T-helper 1 cell treated with Interleukin-12 subunit alpha and Interleukin-12 subunit beta and Interleukin-4 antibody, amounts not matched to agents 30 μg/mL and 1 μg/mL, for 36 hours (primary cell): ENCODE results near the gene PITPNC1.
"Not testable (repeated sequence)": the region's sequence is repeated elsewhere in the genome, so short reads cannot be mapped to it uniquely, and the experiment has no call there.

Source experiments
- H3K27ac Mint-ChIP-seq: one replicate; pipeline ENCODE4 v1.8.0; 2021; ENCODE audit warnings: mild to moderate bottlenecking, mixed read lengths
- H3K27me3 Mint-ChIP-seq: one replicate; pipeline ENCODE4 v1.8.0; 2021; ENCODE audit warnings: low read depth, mixed read lengths
- H3K36me3 Mint-ChIP-seq: one replicate; pipeline ENCODE4 v1.8.0; 2021; ENCODE audit warnings: low read depth, mixed read lengths
- H3K4me1 Mint-ChIP-seq: one replicate; pipeline ENCODE4 v1.8.0; 2021; ENCODE audit warnings: low read depth, mixed read lengths
- H3K4me3 Mint-ChIP-seq: one replicate; pipeline ENCODE4 v1.8.0; 2021; ENCODE audit warnings: mild to moderate bottlenecking, moderate library complexity, mixed read lengths
- H3K9me3 Mint-ChIP-seq: one replicate; pipeline ENCODE4 v1.8.0; 2021; ENCODE audit warnings: mixed read lengths

Gene PITPNC1

GRCh38 chr17:67401598-67402504, 24.8 kb downstream of the PITPNC1 start:
- Mint-ChIP-seq H3K9me3 (no peaks in the 10 kb centered on the region), H3K27me3 (no peaks in the 10 kb centered on the region), H3K36me3 (peaks cover 6% of the 10 kb centered on the region), H3K4me3 (peak overlapping the region; percentile 43), H3K4me1 (peaks cover 37% of the 10 kb centered on the region), H3K27ac (peak overlapping the region; percentile 78)

- Mint-ChIP-seq H3K27me3 (no peaks in the 10 kb centered on the region), H3K27ac (no peak overlapping the region), H3K36me3 (peaks cover 6% of the 10 kb centered on the region)
These were observed 26.0 kb downstream of the PITPNC1 start for GRCh38 chr17:67403065-67403464.

DNA sequence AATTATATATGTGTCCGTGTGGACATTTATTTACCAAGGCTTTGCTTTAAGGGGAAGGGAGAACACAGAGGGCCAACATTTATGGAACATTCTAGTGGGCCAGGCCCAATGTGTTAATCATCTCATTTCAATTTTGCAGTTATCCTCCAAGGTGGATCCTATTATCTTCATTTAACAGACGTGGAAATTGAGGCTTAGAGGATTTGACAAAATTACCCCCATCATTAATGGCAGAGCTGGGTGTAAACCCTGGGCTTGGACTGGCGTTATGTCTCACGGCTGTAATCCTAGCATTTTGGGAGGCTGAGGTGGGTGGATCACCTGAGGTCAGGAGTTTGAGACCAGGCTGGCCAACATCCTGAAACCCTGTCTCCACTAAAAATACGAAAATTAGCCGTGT, 26.4 kb downstream of the PITPNC1 start:
- H3K9me3 Mint-ChIP-seq = no peaks in the 10 kb centered on the region
- no peak overlapping the region for H3K27ac Mint-ChIP-seq
- no peak overlapping the region for H3K4me3 Mint-ChIP-seq
- H3K27me3 Mint-ChIP-seq = no peaks in the 10 kb centered on the region
- H3K4me1 Mint-ChIP-seq = peaks cover 31% of the 10 kb centered on the region
- peaks cover 5% of the 10 kb centered on the region for H3K36me3 Mint-ChIP-seq

More at GRCh38 chr17:67403065-67403464, 26.0 kb downstream of the PITPNC1 start:
- no peaks in the 10 kb centered on the region for H3K9me3 Mint-ChIP-seq
- H3K4me1 Mint-ChIP-seq = peaks cover 35% of the 10 kb centered on the region
- no peak overlapping the region for H3K4me3 Mint-ChIP-seq

GRCh38 chr17:67408455-67408830, 31.4 kb downstream of the PITPNC1 start:
- not testable (repeated sequence) for H3K27ac Mint-ChIP-seq, H3K4me1 Mint-ChIP-seq, H3K36me3 Mint-ChIP-seq, H3K9me3 Mint-ChIP-seq, H3K4me3 Mint-ChIP-seq, H3K27me3 Mint-ChIP-seq

DNA sequence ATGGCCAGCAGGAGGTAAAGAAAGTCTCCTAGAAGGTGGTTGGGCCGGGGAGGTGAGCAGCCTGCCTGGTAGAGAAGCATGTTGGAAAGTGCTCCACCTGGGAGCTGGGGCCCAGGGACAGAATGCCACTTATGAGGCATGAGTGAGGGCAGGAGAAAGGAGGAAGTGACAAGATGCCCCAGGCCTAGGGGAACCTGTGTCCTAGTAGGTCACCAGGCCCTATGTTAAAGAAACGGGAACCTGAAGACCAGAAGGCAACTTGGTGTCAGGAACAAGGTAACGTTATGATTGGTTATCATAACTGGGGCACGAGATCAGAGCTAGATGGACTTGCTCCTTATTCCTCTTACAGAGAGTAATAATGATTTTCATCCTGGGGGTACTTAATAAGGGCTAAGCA, 34.3 kb downstream of the PITPNC1 start:
- no peak overlapping the region for H3K4me3 Mint-ChIP-seq
- no peaks in the 10 kb centered on the region for H3K27me3 Mint-ChIP-seq
- peaks cover 12% of the 10 kb centered on the region for H3K36me3 Mint-ChIP-seq
- no peak overlapping the region for H3K27ac Mint-ChIP-seq
- H3K4me1 Mint-ChIP-seq = peaks cover 10% of the 10 kb centered on the region
- H3K9me3 Mint-ChIP-seq = peaks cover 14% of the 10 kb centered on the region

GRCh38 chr17:67412032-67412431, 35.0 kb downstream of the PITPNC1 start:
- H3K4me3 Mint-ChIP-seq = no peak overlapping the region
- H3K4me1 Mint-ChIP-seq = peaks cover 10% of the 10 kb centered on the region
- peaks cover 14% of the 10 kb centered on the region for H3K9me3 Mint-ChIP-seq
- H3K27me3 Mint-ChIP-seq = no peaks in the 10 kb centered on the region
- peaks cover 12% of the 10 kb centered on the region for H3K36me3 Mint-ChIP-seq
- no peak overlapping the region for H3K27ac Mint-ChIP-seq

GRCh38 chr17:67412941-67413340, 35.9 kb downstream of the PITPNC1 start:
- Mint-ChIP-seq H3K27ac (no peak overlapping the region), H3K4me1 (peaks cover 11% of the 10 kb centered on the region)

DNA sequence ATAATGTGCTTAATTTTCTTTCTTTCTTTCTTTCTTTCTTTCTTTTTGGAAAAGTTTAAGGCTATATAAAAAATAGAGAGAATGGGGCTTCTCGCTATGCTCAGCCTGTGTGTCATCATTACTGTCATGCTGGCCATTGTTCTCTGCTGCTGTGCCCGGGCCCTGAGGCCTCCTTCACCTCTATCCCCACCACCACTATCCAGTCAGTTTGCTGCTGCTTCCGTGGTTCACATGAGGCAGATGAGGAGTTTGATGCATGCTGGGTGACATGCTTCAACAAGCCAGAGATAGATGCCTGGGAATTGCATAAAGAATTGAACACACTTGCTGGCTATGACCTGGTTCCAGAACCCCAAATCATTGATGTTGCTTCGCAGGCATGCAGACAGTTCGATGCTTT, 36.3 kb downstream of the PITPNC1 start:
- peaks cover 15% of the 10 kb centered on the region for H3K4me1 Mint-ChIP-seq
- no peaks in the 10 kb centered on the region for H3K27me3 Mint-ChIP-seq
- no peak overlapping the region for H3K4me3 Mint-ChIP-seq
- peaks cover 14% of the 10 kb centered on the region for H3K9me3 Mint-ChIP-seq
- H3K27ac Mint-ChIP-seq = no peak overlapping the region
- H3K36me3 Mint-ChIP-seq = peaks cover 12% of the 10 kb centered on the region

More at GRCh38 chr17:67412941-67413340, 35.9 kb downstream of the PITPNC1 start:
- H3K4me3 Mint-ChIP-seq = no peak overlapping the region
- no peaks in the 10 kb centered on the region for H3K27me3 Mint-ChIP-seq
- H3K9me3 Mint-ChIP-seq = peaks cover 14% of the 10 kb centered on the region
- H3K36me3 Mint-ChIP-seq = peaks cover 12% of the 10 kb centered on the region

DNA sequence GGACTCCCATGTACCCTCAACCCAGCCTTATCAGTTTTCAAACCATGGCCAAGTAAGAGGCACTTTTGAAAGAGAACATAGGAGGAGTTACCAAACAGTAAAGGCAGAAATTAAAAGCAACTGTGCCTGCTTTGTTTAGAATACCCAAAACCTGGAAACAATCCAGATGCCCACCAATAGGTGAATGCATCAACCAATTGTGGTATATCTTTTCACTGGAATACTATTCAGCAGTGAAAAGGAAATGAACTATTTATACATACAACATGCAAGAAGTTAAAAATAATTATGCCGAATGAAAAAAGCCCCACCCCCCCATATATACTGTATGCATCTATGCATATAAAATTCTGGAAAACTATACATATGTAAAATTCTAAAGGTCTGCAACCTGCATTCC, 37.0 kb downstream of the PITPNC1 start:
- H3K27me3 Mint-ChIP-seq = no peaks in the 10 kb centered on the region
- H3K9me3 Mint-ChIP-seq = peaks cover 14% of the 10 kb centered on the region
- H3K27ac Mint-ChIP-seq = no peak overlapping the region
- H3K36me3 Mint-ChIP-seq = peaks cover 10% of the 10 kb centered on the region
- peaks cover 15% of the 10 kb centered on the region for H3K4me1 Mint-ChIP-seq
- H3K4me3 Mint-ChIP-seq = no peak overlapping the region

GRCh38 chr17:67414559-67414958, 37.5 kb downstream of the PITPNC1 start:
- no peaks in the 10 kb centered on the region for H3K27me3 Mint-ChIP-seq
- H3K9me3 Mint-ChIP-seq = peaks cover 14% of the 10 kb centered on the region
- H3K4me3 Mint-ChIP-seq = no peak overlapping the region
- H3K27ac Mint-ChIP-seq = no peak overlapping the region
- peaks cover 10% of the 10 kb centered on the region for H3K36me3 Mint-ChIP-seq
- peaks cover 15% of the 10 kb centered on the region for H3K4me1 Mint-ChIP-seq

DNA sequence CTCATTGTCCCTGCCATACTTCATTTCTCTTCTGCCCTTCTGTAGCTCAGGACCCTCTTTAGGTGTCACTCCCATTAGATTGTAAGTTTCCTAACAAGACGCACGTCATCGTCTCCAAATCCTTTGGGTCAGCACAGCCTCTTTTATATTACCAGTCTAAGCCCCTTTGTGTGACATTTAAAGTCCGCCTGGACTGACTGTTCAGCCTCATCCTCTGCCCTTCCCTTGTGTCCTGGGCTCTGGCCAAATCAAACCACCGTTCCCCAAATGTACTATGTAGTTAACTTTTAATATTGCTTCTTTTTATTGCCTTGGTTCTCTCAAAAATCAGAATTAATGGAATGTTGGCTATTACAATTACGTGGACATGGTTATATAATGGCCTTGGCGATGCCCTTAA, 38.2 kb downstream of the PITPNC1 start:
- Mint-ChIP-seq H3K27me3 (no peaks in the 10 kb centered on the region), H3K36me3 (peaks cover 10% of the 10 kb centered on the region), H3K27ac (no peak overlapping the region), H3K4me1 (peaks cover 19% of the 10 kb centered on the region), H3K4me3 (no peak overlapping the region), H3K9me3 (peaks cover 14% of the 10 kb centered on the region)

GRCh38 chr17:67417507-67417906, 40.4 kb downstream of the PITPNC1 start:
- no peaks in the 10 kb centered on the region for H3K27me3 Mint-ChIP-seq
- peaks cover 14% of the 10 kb centered on the region for H3K9me3 Mint-ChIP-seq
- no peak overlapping the region for H3K27ac Mint-ChIP-seq
- peaks cover 11% of the 10 kb centered on the region for H3K36me3 Mint-ChIP-seq
- H3K4me3 Mint-ChIP-seq = no peak overlapping the region
- peaks cover 38% of the 10 kb centered on the region for H3K4me1 Mint-ChIP-seq

- Mint-ChIP-seq H3K27me3 (no peaks in the 10 kb centered on the region), H3K4me1 (peaks cover 55% of the 10 kb centered on the region), H3K27ac (peak overlapping the region; percentile 93), H3K4me3 (no peak overlapping the region), H3K36me3 (peaks cover 13% of the 10 kb centered on the region), H3K9me3 (no peaks in the 10 kb centered on the region)
These were observed 43.9 kb downstream of the PITPNC1 start for GRCh38 chr17:67420994-67421393.

GRCh38 chr17:67421869-67422273, 44.8 kb downstream of the PITPNC1 start:
- peaks cover 17% of the 10 kb centered on the region for H3K36me3 Mint-ChIP-seq
- H3K9me3 Mint-ChIP-seq = no peaks in the 10 kb centered on the region
- peak overlapping the region; percentile 93 for H3K27ac Mint-ChIP-seq
- peak overlapping the region; percentile 46 for H3K4me3 Mint-ChIP-seq
- peaks cover 57% of the 10 kb centered on the region for H3K4me1 Mint-ChIP-seq
- H3K27me3 Mint-ChIP-seq = no peaks in the 10 kb centered on the region

GRCh38 chr17:67422296-67422695, 45.2 kb downstream of the PITPNC1 start:
- peak overlapping the region; percentile 93 for H3K27ac Mint-ChIP-seq
- not testable (repeated sequence) for H3K27me3 Mint-ChIP-seq, H3K9me3 Mint-ChIP-seq
- H3K4me1 Mint-ChIP-seq = peaks cover 57% of the 10 kb centered on the region
- peaks cover 17% of the 10 kb centered on the region for H3K36me3 Mint-ChIP-seq
- peak overlapping the region; percentile 46 for H3K4me3 Mint-ChIP-seq
